Adrenal gland (tissue), 12 donors: ENCODE measurements around the gene OPRL1. TPM values are rescaled to one million over a fixed set of nuclear protein-coding genes. Genes with fewer than 3 reads are reported as not detected.

ENCODE experiments used
- DNase-seq, 7 donors: peaks; one replicate each; pipeline ENCODE4 v3.0.0-alpha.2; 2019 to 2020
- H3K27ac ChIP-seq, 5 donors: fragments of 200-600 bp; sonication (generic) in 4 of 5; 1 replicate in 3 of 5; 2 replicates in 2 of 5; pipeline versions ENCODE4 v1.5.1 to v1.8.0; 2016 to 2020; ENCODE audit warnings: mild to moderate bottlenecking in 1 of 5
- H3K27me3 ChIP-seq: fragments of 200-600 bp; 2 replicates; pipeline ENCODE4 v1.8.0; 2021
- H3K36me3 ChIP-seq, 2 donors: fragments of 200-600 bp; replicated peaks in 1 of 2; 1 replicate in 1 of 2; 2 replicates in 1 of 2; pipeline versions ENCODE4 v1.5.1 to v1.8.0; 2018 to 2022
- H3K4me1 ChIP-seq, 2 donors: fragments of 200-600 bp; replicated peaks in 1 of 2; 1 replicate in 1 of 2; 2 replicates in 1 of 2; pipeline versions ENCODE4 v1.5.1 to v1.8.0; 2018 to 2021
- H3K4me3 ChIP-seq, 4 donors: fragments of 200-600 bp; sonication (generic) in 3 of 4; one replicate each; pipeline ENCODE4 v1.5.1; 2016 to 2018
- H3K9me3 ChIP-seq, 3 donors: fragments of 200-600 bp; sonication (generic) in 1 of 3; replicated peaks in 1 of 3; 1 replicate in 2 of 3; 2 replicates in 1 of 3; pipeline versions ENCODE4 v1.5.1 to v1.8.0; 2016 to 2021
- POLR2A ChIP-seq, 2 donors: fragments of 450-650 bp; IDR thresholded peaks; one replicate each; pipeline ENCODE4 v1.6.1; 2017; ENCODE audit warnings: antibody characterized with exemption in 2 of 2, mild to moderate bottlenecking in 2 of 2, moderate library complexity in 1 of 2
- WGBS, 4 donors: extraction: QIAGEN DNeasy Blood & Tissue Kit in 2 of 4; methylation state at CpG; one replicate each; pipeline versions ENCODE4 v1.1.5 to v1.1.7; 2013 to 2017; 5-methylcytosine and 5-hydroxymethylcytosine counted together
- intact Hi-C, 2 donors: fragments of 100-400 bp; cut with DNase I; formaldehyde crosslinking; loops; one replicate each; pipeline versions ENCODE4 v1.14.1 to v1.15.0; 2022 to 2023
- polyA plus RNA-seq, 3 donors: library from polyadenylated mRNA; stranded (reverse); fragments of 200-250 nt in 2 of 3; fragments of 350-450 nt in 1 of 3; fragmentation: Illumina TruSeq in 1 of 3; extraction: RNeasy Lipid Tissue Mini Kit (QIAGEN cat#74804) in 1 of 3; gene quantifications; one replicate each; pipeline ENCODE4 v1.2.3, GENCODE V29; 2013 to 2014
- total RNA-seq, 9 donors: library from RNA; depleted of rRNA in 4 of 9; stranded (reverse); fragments of >200 nt in 4 of 9; fragments of 120-200 nt in 1 of 9; fragmentation: NEBNext Ultra II Directional in 1 of 9; extraction: Animal tissue kit (Norgen Biotek cat#: 25700) in 1 of 9; gene quantifications; one replicate each; pipeline versions ENCODE4 v1.1.0 to v1.2.4, GENCODE V29; 2013 to 2023
- TF ChIP-seq, protein P1 (sequence below), 6 experiments: fragments of 450-650 bp in 4 of 6; fragments of 200-600 bp in 2 of 6; sonication (generic) in 1 of 6; IDR thresholded peaks; 1 replicate in 5 of 6; 2 replicates in 1 of 6; pipeline versions ENCODE4 v1.5.1 to v1.8.0; 2016 to 2021; ENCODE audit warnings: antibody characterized with exemption in 6 of 6, mild to moderate bottlenecking in 2 of 6, moderate library complexity in 1 of 6
- donor health status: healthy with polysubstance abuse.
- donor health status: Bipolar disorder and iron deficiency.
- donor health status: DM: yes; HTN: yes; CAD: no.
- donor health status: DM: no; HTN: no; CAD: no.
- donor health status: DM: no; HTN: no; CAD: no.
- donor health status: DM: yes; HTN: yes; CAD: no.

Gene OPRL1
- total and polyA plus RNA-seq, 12 donors, result 0.24 to 5.7 (median 2.2) TPM

- H3K4me3 ChIP-seq, result peak overlapping the region; percentile 42 to 94 (median 75)
- DNase-seq, result no peak
- no peaks in the 10 kb centered on the region for H3K9me3 ChIP-seq
- WGBS, 4 donors, result 27 to 33% (median 31%) methylated on average over 3 to 4 of the region's 4 CpGs
- TF ChIP-seq POLR2A (IDR thresholded peaks at IDR 0.05), result no peak
- TF ChIP-seq, protein P1, sequence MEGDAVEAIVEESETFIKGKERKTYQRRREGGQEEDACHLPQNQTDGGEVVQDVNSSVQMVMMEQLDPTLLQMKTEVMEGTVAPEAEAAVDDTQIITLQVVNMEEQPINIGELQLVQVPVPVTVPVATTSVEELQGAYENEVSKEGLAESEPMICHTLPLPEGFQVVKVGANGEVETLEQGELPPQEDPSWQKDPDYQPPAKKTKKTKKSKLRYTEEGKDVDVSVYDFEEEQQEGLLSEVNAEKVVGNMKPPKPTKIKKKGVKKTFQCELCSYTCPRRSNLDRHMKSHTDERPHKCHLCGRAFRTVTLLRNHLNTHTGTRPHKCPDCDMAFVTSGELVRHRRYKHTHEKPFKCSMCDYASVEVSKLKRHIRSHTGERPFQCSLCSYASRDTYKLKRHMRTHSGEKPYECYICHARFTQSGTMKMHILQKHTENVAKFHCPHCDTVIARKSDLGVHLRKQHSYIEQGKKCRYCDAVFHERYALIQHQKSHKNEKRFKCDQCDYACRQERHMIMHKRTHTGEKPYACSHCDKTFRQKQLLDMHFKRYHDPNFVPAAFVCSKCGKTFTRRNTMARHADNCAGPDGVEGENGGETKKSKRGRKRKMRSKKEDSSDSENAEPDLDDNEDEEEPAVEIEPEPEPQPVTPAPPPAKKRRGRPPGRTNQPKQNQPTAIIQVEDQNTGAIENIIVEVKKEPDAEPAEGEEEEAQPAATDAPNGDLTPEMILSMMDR (IDR thresholded peaks at IDR 0.05), result no peak
- H3K36me3 ChIP-seq, result peaks cover 0 to 8% of the 10 kb centered on the region in 2 donors
- peaks cover 10 to 22% of the 10 kb centered on the region in 2 donors for H3K4me1 ChIP-seq
- no peaks in the 10 kb centered on the region for H3K27me3 ChIP-seq
- H3K27ac ChIP-seq, result peak overlapping the region in 4 of 5 donors; percentile 4 to 90 (median 64)
- intact Hi-C loops, result no loop called here
These were observed 979 bp upstream of the OPRL1 start for GRCh38 chr20:64078934-64079272.

DNA sequence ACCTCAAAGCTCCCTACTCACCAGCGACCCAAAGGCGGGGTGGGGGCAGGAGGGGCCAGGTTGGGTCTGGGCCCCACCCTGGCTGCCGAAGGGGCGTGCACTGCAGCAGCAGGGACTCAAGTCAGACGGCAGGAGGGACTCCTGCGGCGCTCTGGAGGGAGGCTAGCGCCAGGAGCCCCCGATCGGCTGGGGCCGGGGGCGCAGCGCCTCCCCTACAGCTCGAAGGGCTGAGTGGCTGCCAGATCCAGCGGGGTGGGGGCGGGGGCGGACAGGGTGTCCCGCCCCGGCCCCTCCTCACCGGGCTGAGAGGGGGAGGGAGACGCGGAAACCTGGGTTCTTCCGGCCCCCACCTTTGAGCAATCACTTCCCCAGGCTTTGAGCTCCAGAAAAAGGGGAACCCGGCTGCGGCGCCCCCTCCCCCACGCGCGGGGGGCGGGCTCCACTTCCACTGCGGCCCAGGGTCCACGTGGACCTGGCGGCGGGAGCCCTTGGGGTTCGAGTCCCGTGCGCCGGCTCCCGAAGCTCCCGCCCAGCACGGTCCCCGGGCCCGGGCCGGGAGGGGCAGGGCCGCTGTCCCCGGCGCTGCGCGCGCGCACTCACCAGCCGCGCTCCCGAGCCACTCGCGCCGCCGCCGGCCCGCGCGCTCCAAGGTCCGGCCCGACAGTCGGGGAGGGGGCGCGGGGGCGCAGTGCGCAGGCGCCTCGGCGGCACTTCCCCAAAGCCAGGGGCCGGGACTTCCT, 439 bp upstream of the OPRL1 start, which contains the start of gene RGS19:
Gene RGS19 (minus strand): TSS at position 246 of the 740 bp plus-strand sequence. CDS start 2,632 bp downstream, outside the sequence.
- H3K9me3 ChIP-seq, result no peaks in the 10 kb centered on the region
- 0 to 4% (median 1%) methylated on average over 16 to 72 of the region's 73 CpGs; no CpG with 5 or more reads in 1 of the 4 donors for WGBS, 4 donors
- TF ChIP-seq POLR2A (IDR thresholded peaks at IDR 0.05), result no peak
- TF ChIP-seq, protein P1 (IDR thresholded peaks at IDR 0.05), result no peak
- H3K27ac ChIP-seq, result peak within 1 kb of the TSS in 4 of 5 donors; percentile 60 to 90 (median 70)
- peak within 1 kb of the TSS; percentile 42 to 94 (median 75) for H3K4me3 ChIP-seq
- peak; percentile 63 to 82 (median 69) for DNase-seq
- H3K27me3 ChIP-seq, result no peaks in the 10 kb centered on the region
- intact Hi-C loops, result no loop called here
- H3K4me1 ChIP-seq, result peaks cover 13 to 26% of the 10 kb centered on the region in 2 donors
- peaks cover 0 to 2% of the 10 kb centered on the region in 2 donors for H3K36me3 ChIP-seq

DNA sequence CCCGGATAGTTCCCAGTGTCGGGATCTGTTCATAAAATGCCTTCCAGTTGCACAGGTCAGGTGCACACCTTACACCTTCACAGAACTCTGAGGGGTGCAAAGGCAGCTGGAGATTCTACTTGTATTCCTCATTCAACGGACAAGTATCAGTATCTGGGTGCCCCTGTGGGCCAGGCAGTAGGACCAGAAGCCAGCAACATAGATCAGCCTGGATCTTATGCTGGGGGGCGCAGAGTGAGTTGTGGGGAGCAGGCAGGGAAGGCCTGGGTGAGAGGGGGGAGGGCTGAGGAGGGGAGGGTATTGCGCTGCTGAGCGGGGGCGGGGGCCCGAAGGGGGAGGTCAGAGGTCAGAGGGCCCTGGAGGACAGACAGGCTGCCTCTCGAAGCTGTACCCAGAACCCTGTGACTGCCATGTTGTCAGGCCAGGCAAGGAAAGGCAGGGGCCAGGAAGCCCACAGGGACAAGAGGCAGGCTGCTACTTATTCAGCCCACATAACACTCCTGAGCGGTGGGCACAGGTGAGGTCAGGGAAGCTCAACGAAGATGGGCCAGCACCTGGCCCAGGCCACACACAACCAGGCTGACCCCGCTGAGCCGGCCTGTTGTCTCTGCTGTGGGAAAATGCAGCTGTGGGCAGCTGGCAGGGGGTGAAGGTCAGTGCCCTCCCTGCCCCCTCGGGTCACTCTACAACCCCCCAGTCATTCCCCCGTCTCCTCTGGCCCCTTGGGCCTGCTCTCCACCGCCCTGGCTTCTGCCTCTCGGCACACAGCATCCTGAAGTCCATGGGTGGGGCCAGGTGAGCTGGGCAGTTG, 1.1 kb downstream of the OPRL1 start:
- H3K27me3 ChIP-seq, result no peaks in the 10 kb centered on the region
- TF ChIP-seq, protein P1 (IDR thresholded peaks at IDR 0.05), result no peak
- no peak for TF ChIP-seq POLR2A (IDR thresholded peaks at IDR 0.05)
- no peaks in the 10 kb centered on the region for H3K9me3 ChIP-seq
- H3K4me3 ChIP-seq, result peak overlapping the region in 1 of 4 donors; percentile 94
- no peaks in the 10 kb centered on the region for H3K36me3 ChIP-seq
- peak overlapping the region in 2 of 5 donors; percentile 78 to 90 for H3K27ac ChIP-seq
- no peak for DNase-seq
- intact Hi-C loops, result no loop called here
- 59 to 75% (median 72%) methylated on average over 11 to 17 of the region's 17 CpGs for WGBS, 4 donors
- peaks cover 13 to 29% of the 10 kb centered on the region in 2 donors for H3K4me1 ChIP-seq

GRCh38 chr20:64081624-64081964, 1.7 kb downstream of the OPRL1 start:
- H3K4me3 ChIP-seq, result no peak overlapping the region
- no peak overlapping the region for H3K27ac ChIP-seq
- DNase-seq, result no peak
- H3K4me1 ChIP-seq, result peaks cover 13 to 29% of the 10 kb centered on the region in 2 donors
- TF ChIP-seq, protein P1 (IDR thresholded peaks at IDR 0.05), result no peak
- no peak for TF ChIP-seq POLR2A (IDR thresholded peaks at IDR 0.05)
- no peaks in the 10 kb centered on the region for H3K9me3 ChIP-seq
- WGBS, 4 donors, result 74 to 92% (median 87%) methylated on average over 6 of the region's 6 CpGs
- H3K27me3 ChIP-seq, result no peaks in the 10 kb centered on the region
- H3K36me3 ChIP-seq, result no peaks in the 10 kb centered on the region
- intact Hi-C loops, result no loop called here
